PC-9 (cell line): Measurements from ENCODE around the gene ALG11. TPM values are rescaled to one million over a fixed set of nuclear protein-coding genes. Genes with fewer than 3 reads are reported as not detected.
"Not testable (repeated sequence)": the region's sequence is repeated elsewhere in the genome, so short reads cannot be mapped to it uniquely, and the experiment has no call there.

Experiments used
- BruUV-seq: library from RNA; stranded (reverse); fragments of 400-500 nt; replicated peaks from 2 replicates; lab custom pipeline; 2021; lab: Mats Ljungman, UMichigan
- CTCF ChIA-PET: fragments of 300-600 bp; sonication (Branson Sonifier 250); formaldehyde crosslinking; loops from one replicate; lab custom pipeline; 2022; ENCODE audit warnings: antibody characterized with exemption; lab: Charles Lee
- POLR2A ChIA-PET: fragments of 300-600 bp; sonication (Branson Sonifier 250); formaldehyde crosslinking; loops from one replicate; lab custom pipeline; 2022; ENCODE audit warnings: antibody characterized with exemption; ENCODE audit not compliant: unreplicated experiment; lab: Charles Lee
- DNase-seq, 2 experiments: peaks; one replicate each; pipeline versions ENCODE4 v3.0.0 to v3.0.0-alpha.2; 2015 to 2022; ENCODE audit warnings: mixed read lengths in 1 of 2
- H2AFZ ChIP-seq: fragments of 200-600 bp; sonication (generic); 2 replicates; pipeline ENCODE4 v1.8.1; 2017; ENCODE audit warnings: antibody characterized with exemption
- H3F3A ChIP-seq: fragments of 200-600 bp; sonication (generic); 2 replicates; pipeline ENCODE4 v1.8.1; 2017; ENCODE audit warnings: antibody characterized with exemption, mild to moderate bottlenecking, low read depth; ENCODE audit not compliant: insufficient read depth
- H3K27ac ChIP-seq: fragments of 200-600 bp; sonication (generic); 2 replicates; pipeline ENCODE4 v1.6.1; 2016; ENCODE audit warnings: mixed run types
- H3K27me3 ChIP-seq: fragments of 200-600 bp; sonication (generic); 2 replicates; pipeline ENCODE4 v1.6.1; 2016; ENCODE audit warnings: low read depth, mixed run types; ENCODE audit not compliant: insufficient read depth
- H3K36me3 ChIP-seq: fragments of 200-600 bp; sonication (generic); 2 replicates; pipeline ENCODE4 v1.6.1; 2016; ENCODE audit warnings: low read depth, mixed run types
- H3K4me1 ChIP-seq: fragments of 200-600 bp; sonication (generic); replicated peaks from 2 replicates; pipeline ENCODE4 v1.6.1; 2016; ENCODE audit warnings: mixed run types; ENCODE audit not compliant: insufficient read depth
- H3K4me2 ChIP-seq: fragments of 200-600 bp; sonication (generic); 2 replicates; pipeline ENCODE4 v1.6.1; 2017; ENCODE audit warnings: mixed run types
- H3K4me3 ChIP-seq: fragments of 200-600 bp; sonication (generic); 2 replicates; pipeline ENCODE4 v1.6.1; 2016; ENCODE audit warnings: mixed run types
- H3K79me2 ChIP-seq: fragments of 200-600 bp; sonication (generic); 2 replicates; pipeline ENCODE4 v1.6.1; 2017; ENCODE audit warnings: low read depth, mixed run types
- H3K9me2 ChIP-seq: fragments of 200-600 bp; sonication (generic); 2 replicates; pipeline ENCODE4 v1.8.1; 2017; ENCODE audit warnings: mild to moderate bottlenecking; ENCODE audit not compliant: insufficient read depth
- H3K9me3 ChIP-seq: fragments of 200-600 bp; sonication (generic); 2 replicates; pipeline ENCODE4 v1.8.1; 2016; ENCODE audit warnings: low read depth; ENCODE audit not compliant: insufficient read depth
- H4K20me1 ChIP-seq: fragments of 200-600 bp; sonication (generic); 2 replicates; pipeline ENCODE4 v1.8.1; 2017; ENCODE audit not compliant: insufficient read depth
- CTCF ChIP-seq: fragments of 200-600 bp; sonication (generic); conservative IDR thresholded peaks from 2 replicates; pipeline ENCODE4 v1.6.1; 2017; ENCODE audit warnings: mixed run types, antibody characterized with exemption, mild to moderate bottlenecking, moderate library complexity
- EZH2 ChIP-seq: fragments of 200-600 bp; sonication (generic); IDR thresholded peaks from 2 replicates; pipeline ENCODE4 v1.8.0; 2017; ENCODE audit warnings: antibody characterized with exemption, low read depth
- intact Hi-C: fragments of 100-400 bp; cut with micrococcal nuclease; formaldehyde crosslinking; loops from one replicate; pipeline ENCODE4 v1.10.0; 2022; ENCODE audit not compliant: unreplicated experiment
- total RNA-seq: library from RNA; stranded (reverse); gene quantifications from 2 replicates; pipeline ENCODE4 v1.2.3, GENCODE V29; 2021

The ALG11 gene
- total RNA-seq, 1 experiment from 2014 or later: 15.0 TPM

GRCh38 chr13:51981355-51981754 lies 30.8 kb upstream of the ALG11 start:
- POLR2A ChIA-PET: no interaction called here
- H3K27ac ChIP-seq: no peak overlapping the region
- H3F3A ChIP-seq: no peaks in the 10 kb centered on the region

GRCh38 chr13:51983292-51983691 lies 28.9 kb upstream of the ALG11 start:
- peaks cover 15% of the 10 kb centered on the region; the same call in 1 of the 2 replicates for H3K27me3 ChIP-seq
- DNase-seq, H2AFZ ChIP-seq, H3K4me3 ChIP-seq, H4K20me1 ChIP-seq, H3F3A ChIP-seq, H3K27ac ChIP-seq, CTCF ChIA-PET, POLR2A ChIA-PET, intact Hi-C loops, H3K9me3 ChIP-seq, H3K9me2 ChIP-seq, H3K4me1 ChIP-seq, H3K4me2 ChIP-seq, H3K36me3 ChIP-seq, H3K79me2 ChIP-seq, BruUV-seq: not testable (repeated sequence)

More at GRCh38 chr13:51981355-51981754, 30.8 kb upstream of the ALG11 start:
- H3K9me3 ChIP-seq: no peaks in the 10 kb centered on the region
- H3K4me1 ChIP-seq: no peaks in the 10 kb centered on the region
- no peak overlapping the region for H3K4me2 ChIP-seq
- DNase-seq: no peak
- peaks cover 11% of the 10 kb centered on the region; the same call in 1 of the 2 replicates for H3K27me3 ChIP-seq
- no peaks in the 10 kb centered on the region for H3K9me2 ChIP-seq
- CTCF ChIA-PET: no interaction called here
- H3K4me3 ChIP-seq: no peak overlapping the region
- no peaks in the 10 kb centered on the region for H3K36me3 ChIP-seq
- H3K79me2 ChIP-seq: no peaks in the 10 kb centered on the region
- H4K20me1 ChIP-seq: no peaks in the 10 kb centered on the region
- intact Hi-C loops: no loop called here
- H2AFZ ChIP-seq: no peak overlapping the region
- no TSS peak for BruUV-seq
- TF ChIP-seq EZH2: no peak
- no peak for TF ChIP-seq CTCF

GRCh38 chr13:51984904-51985303 lies 27.3 kb upstream of the ALG11 start:
- POLR2A ChIA-PET: not testable (repeated sequence)

GRCh38 chr13:51988988-51989618 lies 23.1 kb upstream of the ALG11 start:
- Histone ChIP-seq H3K79me2 (no peaks in the 10 kb centered on the region), H3K4me3 (no peak overlapping the region), H3K9me2 (no peaks in the 10 kb centered on the region), H3K27me3 (peaks cover 15% of the 10 kb centered on the region; the same call in 1 of the 2 replicates), H3K4me2 (no peak overlapping the region), H3K27ac (no peak overlapping the region), H4K20me1 (no peaks in the 10 kb centered on the region), H3K9me3 (no peaks in the 10 kb centered on the region), H2AFZ (no peak overlapping the region), H3K36me3 (no peaks in the 10 kb centered on the region), H3F3A (no peaks in the 10 kb centered on the region), H3K4me1 (no peaks in the 10 kb centered on the region)
- TF ChIP-seq CTCF (no peak), EZH2 (no peak)
- DNase-seq: no peak
- ChIA-PET CTCF (no interaction called here), POLR2A (no interaction called here)
- no TSS peak for BruUV-seq
- intact Hi-C loops: no loop called here

More at GRCh38 chr13:51984904-51985303, 27.3 kb upstream of the ALG11 start:
- H3K27ac ChIP-seq, H3K36me3 ChIP-seq, DNase-seq, H3K4me2 ChIP-seq, CTCF ChIA-PET, H3K9me3 ChIP-seq, H4K20me1 ChIP-seq, H2AFZ ChIP-seq, BruUV-seq, H3K79me2 ChIP-seq, H3K9me2 ChIP-seq, intact Hi-C loops, H3F3A ChIP-seq, H3K4me1 ChIP-seq, H3K4me3 ChIP-seq: not testable (repeated sequence)
- peaks cover 15% of the 10 kb centered on the region; the same call in 1 of the 2 replicates for H3K27me3 ChIP-seq
